WERI-Rb-1 (cell line): Measurements from ENCODE around the gene GARS1.

Experiments used
- DNase-seq: peaks from one replicate; pipeline ENCODE4 v3.0.0-alpha.2; 2020
- H3K27ac ChIP-seq: fragments of 250-450 bp; sonication (Bioruptor Pico); 2 replicates; pipeline ENCODE4 v1.5.1; 2020; ENCODE audit warnings: mild to moderate bottlenecking, moderate library complexity
- H3K27me3 ChIP-seq: fragments of 250-450 bp; sonication (Bioruptor Pico); 2 replicates; pipeline ENCODE4 v1.5.1; 2021; ENCODE audit warnings: mild to moderate bottlenecking, low read depth, moderate library complexity; ENCODE audit not compliant: insufficient read depth, severe bottlenecking
- H3K36me3 ChIP-seq: fragments of 250-450 bp; sonication (Bioruptor Pico); 2 replicates; pipeline ENCODE4 v1.5.1; 2020; ENCODE audit warnings: mild to moderate bottlenecking, moderate library complexity
- H3K4me3 ChIP-seq: 2 replicates; pipeline ENCODE4 v1.5.1; 2011; ENCODE audit warnings: low read depth, mild to moderate bottlenecking, control low read depth, low read length
- H3K9me3 ChIP-seq: fragments of 250-450 bp; sonication (Bioruptor Pico); 2 replicates; pipeline ENCODE4 v1.5.1; 2021; ENCODE audit warnings: mild to moderate bottlenecking, moderate library complexity; ENCODE audit not compliant: severe bottlenecking
- CTCF ChIP-seq: IDR thresholded peaks from 2 replicates; pipeline ENCODE4 v1.5.1; 2011; ENCODE audit warnings: low read depth, mild to moderate bottlenecking, control low read depth, inconsistent platforms, low read length

Gene GARS1

GRCh38 chr7:30552330-30552729, 42.3 kb upstream of the GARS1 start:
- no peaks in the 10 kb centered on the region for H3K9me3 ChIP-seq
- no peak for TF ChIP-seq CTCF
- no peak for DNase-seq
- H3K36me3 ChIP-seq, result no peaks in the 10 kb centered on the region
- H3K27ac ChIP-seq, result no peak overlapping the region
- H3K27me3 ChIP-seq, result no peaks in the 10 kb centered on the region
- no peak overlapping the region for H3K4me3 ChIP-seq

- H3K27ac ChIP-seq, result no peak overlapping the region
- H3K27me3 ChIP-seq, result no peaks in the 10 kb centered on the region
- H3K4me3 ChIP-seq, result no peak overlapping the region
- no peak for DNase-seq
- H3K9me3 ChIP-seq, result no peaks in the 10 kb centered on the region
- no peaks in the 10 kb centered on the region for H3K36me3 ChIP-seq
- no peak for TF ChIP-seq CTCF
Observed at GRCh38 chr7:30553141-30553540, 41.5 kb upstream of the GARS1 start.

- H3K27me3 ChIP-seq, result no peaks in the 10 kb centered on the region
- H3K27ac ChIP-seq, result no peak overlapping the region
- no peak overlapping the region for H3K4me3 ChIP-seq
- H3K36me3 ChIP-seq, result no peaks in the 10 kb centered on the region
- no peak for DNase-seq
- TF ChIP-seq CTCF, result no peak
- no peaks in the 10 kb centered on the region for H3K9me3 ChIP-seq
Observed at GRCh38 chr7:30553546-30553945, 41.1 kb upstream of the GARS1 start.

- Histone ChIP-seq H3K9me3 (no peaks in the 10 kb centered on the region), H3K4me3 (no peak overlapping the region), H3K27me3 (no peaks in the 10 kb centered on the region), H3K36me3 (no peaks in the 10 kb centered on the region), H3K27ac (no peak overlapping the region)
- TF ChIP-seq CTCF, result no peak
- no peak for DNase-seq
Observed at GRCh38 chr7:30555525-30555924, 39.2 kb upstream of the GARS1 start.

- Histone ChIP-seq H3K27ac (no peak overlapping the region), H3K27me3 (no peaks in the 10 kb centered on the region), H3K36me3 (no peaks in the 10 kb centered on the region), H3K9me3 (no peaks in the 10 kb centered on the region), H3K4me3 (no peak overlapping the region)
- TF ChIP-seq CTCF, result no peak
- DNase-seq, result no peak
Observed at GRCh38 chr7:30556840-30557239, 37.8 kb upstream of the GARS1 start.

GRCh38 chr7:30557245-30557644, 37.4 kb upstream of the GARS1 start:
- no peaks in the 10 kb centered on the region for H3K9me3 ChIP-seq
- DNase-seq, result no peak
- no peak overlapping the region for H3K27ac ChIP-seq
- no peak overlapping the region for H3K4me3 ChIP-seq
- H3K36me3 ChIP-seq, result no peaks in the 10 kb centered on the region
- TF ChIP-seq CTCF, result no peak
- no peaks in the 10 kb centered on the region for H3K27me3 ChIP-seq
